ENCODE results near the gene PDCD4.
A peak's percentile ranks its signal among the peaks of the same experiment; 100 is the strongest.
"Not testable (repeated sequence)": the region's sequence is repeated elsewhere in the genome, so short reads cannot be mapped to it uniquely, and the experiment has no call there.

PDCD4 gene

GRCh38 chr10:110861476-110861875 is 10.3 kb upstream of the PDCD4 start:
- no peak for DNase-seq (ENCODE audit: low read depth)

GRCh38 chr10:110861930-110862649 is 9.6 kb upstream of the PDCD4 start:
- no peak for DNase-seq (ENCODE audit: low read depth)

GRCh38 chr10:110862961-110863360 is 8.8 kb upstream of the PDCD4 start:
- DNase-seq (ENCODE audit: low read depth) = no peak

GRCh38 chr10:110863361-110863760 is 8.4 kb upstream of the PDCD4 start:
- DNase-seq (ENCODE audit: low read depth) = no peak

- no peak for DNase-seq (ENCODE audit: low read depth)
Observed at GRCh38 chr10:110863956-110864355, 7.8 kb upstream of the PDCD4 start.

- DNase-seq (ENCODE audit: low read depth) = no peak
Observed at GRCh38 chr10:110864662-110865140, 7.0 kb upstream of the PDCD4 start.

- no peak for DNase-seq (ENCODE audit: low read depth)
Observed at GRCh38 chr10:110865186-110865808, 6.4 kb upstream of the PDCD4 start.

- no peak for DNase-seq (ENCODE audit: low read depth)
Observed at GRCh38 chr10:110865809-110866482, 5.8 kb upstream of the PDCD4 start.

- DNase-seq (ENCODE audit: low read depth) = not testable (repeated sequence)
Observed at GRCh38 chr10:110867011-110867806, 4.5 kb upstream of the PDCD4 start.

- DNase-seq (ENCODE audit: low read depth) = no peak
Observed at GRCh38 chr10:110867807-110868465, 3.8 kb upstream of the PDCD4 start.

- peak; percentile 30 for DNase-seq (ENCODE audit: low read depth)
Observed at GRCh38 chr10:110868981-110869380, 2.7 kb upstream of the PDCD4 start.

- DNase-seq (ENCODE audit: low read depth) = no peak
Observed at GRCh38 chr10:110870823-110871297, 868 bp upstream of the PDCD4 start.

- DNase-seq (ENCODE audit: low read depth) = peak; percentile 67
Observed at GRCh38 chr10:110872145-110872983, 636 bp downstream of the PDCD4 start.

- DNase-seq (ENCODE audit: low read depth) = no peak
Observed at GRCh38 chr10:110872984-110873923, 1.5 kb downstream of the PDCD4 start.

- no peak for DNase-seq (ENCODE audit: low read depth)
Observed at GRCh38 chr10:110873951-110874350, 2.2 kb downstream of the PDCD4 start.

- no peak for DNase-seq (ENCODE audit: low read depth)
Observed at GRCh38 chr10:110876000-110876399, 4.3 kb downstream of the PDCD4 start.

GRCh38 chr10:110876788-110877187 is 5.1 kb downstream of the PDCD4 start:
- DNase-seq (ENCODE audit: low read depth) = no peak

GRCh38 chr10:110880012-110880411 is 8.3 kb downstream of the PDCD4 start:
- DNase-seq (ENCODE audit: low read depth) = no peak

- DNase-seq (ENCODE audit: low read depth) = no peak
Observed at GRCh38 chr10:110881247-110881646, 9.5 kb downstream of the PDCD4 start.
